Cardiac fibroblast (primary cell): ENCODE measurements around the gene FAM162B.

ENCODE experiments used
- DNase-seq, 2 donors: peaks; one replicate each; pipeline versions ENCODE4 v3.0.0 to v3.0.0-alpha.2; 2010; ENCODE audit warnings: low read depth in 2 of 2
- H3K4me3 ChIP-seq, 2 donors: replicated peaks in 1 of 2; 1 replicate in 1 of 2; 2 replicates in 1 of 2; pipeline ENCODE4 v1.5.1; 2011; ENCODE audit warnings: low read depth in 2 of 2, low read length in 2 of 2, mild to moderate bottlenecking in 2 of 2, moderate library complexity in 1 of 2
- TF ChIP-seq, protein P1 (sequence below): IDR thresholded peaks from one replicate; pipeline ENCODE4 v1.5.1; 2011; ENCODE audit warnings: low read depth, mild to moderate bottlenecking, low read length, inconsistent platforms

The FAM162B gene

DNA sequence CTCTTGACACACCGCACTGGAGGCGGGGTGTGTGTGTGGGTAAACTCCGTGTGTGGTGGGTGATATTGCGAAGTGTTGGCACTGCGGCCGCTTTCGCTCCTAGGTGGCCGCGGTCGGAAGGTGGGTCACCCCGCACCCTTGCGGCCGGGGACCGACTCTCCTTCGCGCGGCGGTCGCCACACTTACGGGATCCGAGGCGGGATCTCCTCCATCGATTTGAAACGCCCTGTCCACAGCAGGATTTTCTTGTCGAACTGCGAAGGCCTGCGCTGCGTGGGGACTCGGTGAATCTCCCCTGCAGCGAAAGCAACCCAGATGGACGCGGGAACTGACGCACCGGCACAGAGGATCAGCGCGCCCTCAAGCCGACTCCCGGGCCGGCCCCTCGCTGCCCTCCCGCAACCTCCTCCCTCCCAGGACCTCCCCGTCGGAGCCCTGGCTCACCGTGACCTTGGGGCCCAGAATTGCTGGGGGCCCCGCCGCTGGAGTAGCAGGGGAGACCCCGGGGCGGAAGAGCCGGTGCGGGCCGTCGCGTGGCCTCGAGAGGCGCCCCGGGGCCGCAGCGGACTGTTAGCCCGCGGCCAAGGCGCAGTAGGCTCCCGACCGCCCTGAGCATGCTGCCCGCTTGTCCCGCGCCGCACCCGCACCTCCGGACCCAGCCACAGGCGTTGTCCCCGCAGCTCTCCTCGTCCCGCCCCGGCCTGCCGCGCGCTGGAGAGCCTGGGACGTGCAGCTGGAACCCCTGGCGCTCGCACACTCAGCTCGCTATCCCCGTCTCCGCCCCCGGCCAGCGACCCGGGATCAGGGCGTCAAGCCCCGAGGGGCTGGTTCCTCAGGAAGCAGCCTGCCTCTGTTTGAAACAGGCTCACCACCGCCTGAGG lies at the start of gene FAM162B:
Gene FAM162B, minus strand, starts transcription at position 759 of the 881 bp plus-strand sequence. Its CDS starts 143 bp downstream, at position 616.
- peak within 1 kb of the TSS; percentile 47 to 69 for H3K4me3 ChIP-seq
- TF ChIP-seq, protein P1, sequence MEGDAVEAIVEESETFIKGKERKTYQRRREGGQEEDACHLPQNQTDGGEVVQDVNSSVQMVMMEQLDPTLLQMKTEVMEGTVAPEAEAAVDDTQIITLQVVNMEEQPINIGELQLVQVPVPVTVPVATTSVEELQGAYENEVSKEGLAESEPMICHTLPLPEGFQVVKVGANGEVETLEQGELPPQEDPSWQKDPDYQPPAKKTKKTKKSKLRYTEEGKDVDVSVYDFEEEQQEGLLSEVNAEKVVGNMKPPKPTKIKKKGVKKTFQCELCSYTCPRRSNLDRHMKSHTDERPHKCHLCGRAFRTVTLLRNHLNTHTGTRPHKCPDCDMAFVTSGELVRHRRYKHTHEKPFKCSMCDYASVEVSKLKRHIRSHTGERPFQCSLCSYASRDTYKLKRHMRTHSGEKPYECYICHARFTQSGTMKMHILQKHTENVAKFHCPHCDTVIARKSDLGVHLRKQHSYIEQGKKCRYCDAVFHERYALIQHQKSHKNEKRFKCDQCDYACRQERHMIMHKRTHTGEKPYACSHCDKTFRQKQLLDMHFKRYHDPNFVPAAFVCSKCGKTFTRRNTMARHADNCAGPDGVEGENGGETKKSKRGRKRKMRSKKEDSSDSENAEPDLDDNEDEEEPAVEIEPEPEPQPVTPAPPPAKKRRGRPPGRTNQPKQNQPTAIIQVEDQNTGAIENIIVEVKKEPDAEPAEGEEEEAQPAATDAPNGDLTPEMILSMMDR: no peak
- peak; percentile 16 to 51 for DNase-seq

- TF ChIP-seq, protein P1: no peak
- no peak for DNase-seq
- no peak overlapping the region for H3K4me3 ChIP-seq
Measured at GRCh38 chr6:116812051-116812650, 46.6 kb upstream of the FAM162B start.

DNA sequence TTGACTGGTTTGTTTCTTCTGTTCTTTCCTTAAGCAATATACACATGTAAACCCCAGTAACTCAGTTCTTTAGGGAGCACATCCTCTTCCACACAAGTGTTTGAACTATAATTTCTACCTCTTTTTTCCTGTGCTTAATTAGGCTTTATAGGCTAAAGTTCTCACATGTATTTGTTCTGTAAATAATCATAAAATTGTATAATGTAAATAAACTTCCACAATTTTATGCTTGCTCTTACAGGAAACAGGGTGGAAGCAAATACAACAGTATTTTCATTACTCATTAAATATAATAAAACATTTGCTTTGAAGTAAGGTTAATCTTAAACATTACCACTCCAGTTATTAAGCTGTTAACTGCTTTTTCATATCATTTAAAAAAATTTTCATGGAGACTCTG lies 36.5 kb upstream of the FAM162B start:
- DNase-seq: no peak
- TF ChIP-seq, protein P1: no peak
- H3K4me3 ChIP-seq: no peak overlapping the region

GRCh38 chr6:116799945-116800344 lies 34.4 kb upstream of the FAM162B start:
- H3K4me3 ChIP-seq: no peak overlapping the region
- TF ChIP-seq, protein P1: no peak
- no peak for DNase-seq

DNA sequence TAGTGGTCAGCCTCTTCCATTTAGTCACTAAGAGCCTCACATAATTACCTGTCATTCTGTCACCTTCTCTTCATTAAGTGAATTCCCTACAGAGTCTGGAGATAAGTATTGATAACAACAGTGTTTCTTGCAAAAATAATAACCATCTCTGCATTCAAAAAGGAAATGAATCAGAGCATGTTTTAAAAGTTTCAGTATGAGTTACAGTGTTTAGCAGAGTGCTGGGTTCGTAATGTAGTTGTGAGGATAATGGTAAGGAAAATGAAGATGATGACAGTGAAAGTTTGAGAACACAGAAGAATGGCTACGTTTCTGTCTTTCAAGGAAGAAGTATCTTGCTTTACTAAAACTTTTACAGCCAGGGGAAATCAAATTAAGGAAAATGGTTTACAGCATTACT lies 32.1 kb upstream of the FAM162B start:
- DNase-seq: no peak

DNA sequence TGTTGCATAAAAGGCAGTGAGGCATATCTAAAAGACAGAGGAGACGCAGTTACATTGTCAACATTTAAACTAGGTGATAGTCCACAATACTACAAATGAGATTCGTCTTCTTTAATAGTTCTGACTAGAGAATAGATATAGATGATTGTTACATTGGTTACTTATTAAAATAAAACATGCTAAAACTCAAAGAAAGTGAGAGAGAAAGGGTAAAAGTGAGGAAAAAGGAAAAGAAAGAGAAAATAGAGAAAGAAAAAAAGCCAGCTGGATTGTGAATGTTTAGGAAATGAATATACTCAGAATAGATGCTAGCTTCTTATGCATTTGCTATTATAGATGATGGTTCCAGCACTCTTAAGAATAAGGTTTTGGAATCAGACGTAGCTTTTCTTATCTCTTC lies 27.7 kb upstream of the FAM162B start:
- TF ChIP-seq, protein P1: no peak
- no peak overlapping the region for H3K4me3 ChIP-seq
- no peak for DNase-seq

More for the DNA sequence above, 32.1 kb upstream of the FAM162B start:
- TF ChIP-seq, protein P1: no peak
- no peak overlapping the region for H3K4me3 ChIP-seq
